GM12801 (cell line): Measurements from ENCODE around the gene ZC3H7A.

Experiments
- TF ChIP-seq, protein P1 (sequence below): IDR thresholded peaks from one replicate; pipeline ENCODE4 v1.5.1; 2011; ENCODE audit warnings: control low read depth; ENCODE audit not compliant: insufficient read length; ENCODE audit errors: extremely low read depth

ZC3H7A gene

DNA sequence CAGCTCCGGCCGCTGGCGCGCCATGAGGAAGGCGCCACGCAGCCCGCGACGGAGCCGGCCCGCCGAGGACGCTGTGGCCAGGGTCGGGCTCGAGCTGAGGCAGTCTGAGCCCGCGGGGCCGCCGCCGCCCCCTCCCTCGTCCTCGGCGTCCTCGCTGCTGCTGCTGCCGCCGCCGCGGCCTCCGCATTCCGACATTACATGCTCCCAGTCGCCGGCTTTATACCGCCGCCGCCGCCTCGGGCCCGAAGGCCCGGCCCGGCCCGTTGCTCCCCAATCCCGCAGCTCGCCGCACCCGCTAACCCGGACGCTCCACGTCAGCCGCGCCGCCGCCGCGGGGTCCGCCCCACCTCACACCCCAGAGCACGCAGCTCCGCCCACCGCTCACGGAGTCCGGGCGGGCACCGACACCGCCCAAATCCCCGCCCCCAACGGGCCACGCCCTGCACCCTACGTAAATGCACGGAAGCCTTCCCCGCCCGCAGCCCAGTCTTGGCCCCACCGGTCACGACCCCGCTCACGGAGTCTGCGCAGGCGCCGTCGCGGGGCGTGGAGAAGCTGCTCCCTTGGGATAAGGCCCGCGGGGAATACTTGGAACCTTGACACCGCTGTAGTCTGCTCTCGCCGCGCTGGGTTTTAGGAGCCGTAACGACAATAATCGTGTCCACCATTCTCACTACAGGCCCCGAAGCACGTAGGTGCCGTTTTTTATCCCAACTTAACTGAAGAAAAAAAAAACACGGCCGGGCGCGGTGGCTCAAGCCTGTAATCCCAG lies 54.3 kb downstream of the ZC3H7A start, which contains the start of gene TXNDC11:
Gene TXNDC11 (minus strand): TSS at position 322 of the 772 bp plus-strand sequence. CDS start 127 bp downstream, at position 195.
- TF ChIP-seq, protein P1, sequence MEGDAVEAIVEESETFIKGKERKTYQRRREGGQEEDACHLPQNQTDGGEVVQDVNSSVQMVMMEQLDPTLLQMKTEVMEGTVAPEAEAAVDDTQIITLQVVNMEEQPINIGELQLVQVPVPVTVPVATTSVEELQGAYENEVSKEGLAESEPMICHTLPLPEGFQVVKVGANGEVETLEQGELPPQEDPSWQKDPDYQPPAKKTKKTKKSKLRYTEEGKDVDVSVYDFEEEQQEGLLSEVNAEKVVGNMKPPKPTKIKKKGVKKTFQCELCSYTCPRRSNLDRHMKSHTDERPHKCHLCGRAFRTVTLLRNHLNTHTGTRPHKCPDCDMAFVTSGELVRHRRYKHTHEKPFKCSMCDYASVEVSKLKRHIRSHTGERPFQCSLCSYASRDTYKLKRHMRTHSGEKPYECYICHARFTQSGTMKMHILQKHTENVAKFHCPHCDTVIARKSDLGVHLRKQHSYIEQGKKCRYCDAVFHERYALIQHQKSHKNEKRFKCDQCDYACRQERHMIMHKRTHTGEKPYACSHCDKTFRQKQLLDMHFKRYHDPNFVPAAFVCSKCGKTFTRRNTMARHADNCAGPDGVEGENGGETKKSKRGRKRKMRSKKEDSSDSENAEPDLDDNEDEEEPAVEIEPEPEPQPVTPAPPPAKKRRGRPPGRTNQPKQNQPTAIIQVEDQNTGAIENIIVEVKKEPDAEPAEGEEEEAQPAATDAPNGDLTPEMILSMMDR: no peak

DNA sequence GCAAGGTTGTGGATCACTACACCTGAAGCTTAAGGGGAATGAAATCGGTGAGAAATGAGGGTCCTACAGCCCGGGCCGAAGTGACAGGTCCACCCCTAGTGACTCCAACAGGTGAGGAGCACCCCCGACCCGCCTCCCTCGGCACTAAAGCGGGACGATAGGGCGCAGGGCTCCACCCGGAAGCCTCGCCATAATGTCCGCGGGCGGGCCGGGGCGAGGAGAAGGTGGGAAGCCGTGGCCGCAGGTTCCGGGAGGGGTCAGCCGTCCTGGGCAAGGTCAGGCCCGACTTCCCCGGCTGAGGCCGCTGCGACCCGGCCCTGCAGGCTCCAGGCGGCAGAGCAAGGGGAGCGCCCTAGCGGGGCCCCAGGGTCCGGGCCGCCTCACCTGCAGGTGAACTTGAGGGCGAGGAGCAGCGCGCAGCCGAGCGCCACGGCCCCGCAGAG lies 54.9 kb downstream of the ZC3H7A start:
- TF ChIP-seq, protein P1: no peak

DNA sequence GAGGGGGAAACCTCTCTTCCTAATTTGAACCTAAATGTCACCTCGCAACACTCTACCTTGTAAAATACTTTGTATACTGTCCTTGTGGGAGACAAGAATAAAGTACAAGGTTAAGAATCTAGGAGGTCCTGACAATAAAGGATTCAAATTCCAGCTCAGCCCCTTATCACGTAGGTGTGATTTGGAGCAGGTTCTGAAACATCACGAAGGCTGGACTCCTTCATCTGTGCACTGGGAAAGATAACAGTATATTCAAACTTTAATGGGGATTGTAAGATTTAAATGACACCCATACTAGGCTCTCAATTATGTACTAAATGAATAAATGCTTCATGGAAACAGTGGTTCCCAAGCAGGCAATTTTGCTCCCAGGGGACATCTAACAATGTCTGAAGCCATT lies 56.5 kb downstream of the ZC3H7A start:
- TF ChIP-seq, protein P1: no peak

DNA sequence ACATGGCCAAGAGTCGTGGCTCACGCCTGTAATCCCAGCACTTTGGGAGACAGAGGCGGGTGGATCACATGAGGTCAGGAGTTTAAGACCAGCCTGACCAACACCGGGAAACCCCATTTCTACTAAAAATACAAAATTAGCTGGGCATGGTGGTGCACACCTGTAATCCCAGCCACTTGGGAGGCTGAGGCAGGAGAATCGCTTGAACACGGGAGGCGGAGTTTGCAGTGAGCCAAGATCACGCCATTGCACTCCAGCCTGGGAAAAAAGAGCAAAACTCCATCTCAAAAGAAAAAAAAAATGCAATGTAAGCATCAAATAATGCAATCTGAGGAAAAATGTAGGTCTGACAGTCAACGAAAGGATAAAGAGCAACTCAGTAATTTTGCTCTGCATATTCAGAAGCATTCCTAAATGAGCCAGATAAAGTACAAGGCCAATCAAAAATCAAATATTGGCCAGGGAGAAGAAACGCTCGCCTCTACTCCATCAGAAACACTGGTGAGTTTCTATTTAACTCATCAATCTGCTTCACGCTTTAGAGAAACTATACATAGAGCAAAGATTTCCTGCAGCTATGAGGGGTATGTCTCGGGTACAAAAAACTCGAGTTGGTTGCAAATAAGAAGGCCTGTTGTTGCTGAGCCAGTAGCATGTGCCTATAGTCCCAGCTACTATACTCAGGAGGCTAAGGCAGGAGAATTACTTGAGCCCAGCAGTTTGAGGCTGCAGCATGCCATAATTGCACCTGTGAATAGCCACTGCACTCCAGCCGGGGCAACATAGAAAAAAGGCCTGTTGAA lies 58.1 kb downstream of the ZC3H7A start:
- TF ChIP-seq, protein P1: no peak

DNA sequence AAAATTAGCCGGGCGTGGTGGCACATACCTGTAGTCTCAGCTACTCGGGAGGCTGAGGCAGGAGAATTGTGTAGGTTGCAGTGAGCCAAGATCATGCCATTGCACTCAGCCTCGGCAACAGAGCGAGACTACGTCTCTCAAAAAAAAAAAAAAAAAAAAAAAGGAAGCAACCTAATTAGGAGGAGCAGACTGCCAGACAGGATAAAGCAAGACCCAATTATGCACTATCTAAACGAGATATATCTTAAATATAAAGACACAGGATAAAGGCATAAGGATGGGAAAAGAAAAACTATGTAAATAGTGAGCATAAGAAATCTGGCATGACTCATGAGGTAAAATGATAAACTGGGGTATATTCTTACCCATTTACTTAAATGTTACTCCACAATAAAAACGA lies 59.3 kb downstream of the ZC3H7A start:
- TF ChIP-seq, protein P1: no peak

DNA sequence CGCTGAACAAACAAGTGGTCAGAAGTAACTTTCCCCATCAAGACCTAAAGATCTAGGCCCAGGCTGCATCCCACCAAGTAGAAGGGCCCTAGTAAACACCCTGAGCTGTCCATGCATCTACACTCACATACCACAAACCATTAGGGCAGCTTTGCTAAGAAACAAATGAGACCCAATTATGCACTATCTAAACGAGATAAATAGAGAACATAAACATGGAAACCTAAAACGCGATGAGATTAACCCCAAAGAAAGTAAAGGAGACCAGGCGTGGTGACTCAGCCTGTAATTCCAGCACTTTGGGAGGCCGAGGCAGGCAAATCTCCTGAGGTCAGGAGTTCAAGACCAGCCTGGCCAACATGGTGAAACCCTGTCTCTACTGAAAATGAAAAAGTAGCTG lies 60.2 kb downstream of the ZC3H7A start:
- TF ChIP-seq, protein P1: no peak

DNA sequence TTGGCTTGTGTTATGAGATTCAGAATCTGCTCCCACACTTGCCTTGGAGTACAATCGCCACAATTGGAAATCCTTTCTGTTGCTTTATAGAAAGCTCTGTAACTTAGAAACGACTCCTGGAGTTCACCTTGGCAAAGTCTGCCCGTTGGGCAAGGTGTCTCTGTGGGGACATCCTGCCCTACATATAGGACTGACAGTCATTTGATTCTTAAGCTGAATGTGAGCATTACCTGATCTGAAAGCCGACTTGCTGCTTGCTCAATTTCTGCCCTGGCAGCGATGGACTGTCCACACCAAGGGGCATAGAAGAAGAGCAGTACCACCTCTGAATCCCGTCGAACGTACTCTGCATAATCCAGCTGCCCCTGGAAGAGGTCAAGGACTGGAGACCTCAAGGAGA lies 61.3 kb downstream of the ZC3H7A start:
- TF ChIP-seq, protein P1: no peak
